Kidney glomerular epithelial cell (primary cell): ENCODE data around the gene KCTD19.

ENCODE experiments used
- DNase-seq: peaks from one replicate; lab custom pipeline; 2025; lab: John Stamatoyannopoulos, UW

Gene KCTD19

DNA sequence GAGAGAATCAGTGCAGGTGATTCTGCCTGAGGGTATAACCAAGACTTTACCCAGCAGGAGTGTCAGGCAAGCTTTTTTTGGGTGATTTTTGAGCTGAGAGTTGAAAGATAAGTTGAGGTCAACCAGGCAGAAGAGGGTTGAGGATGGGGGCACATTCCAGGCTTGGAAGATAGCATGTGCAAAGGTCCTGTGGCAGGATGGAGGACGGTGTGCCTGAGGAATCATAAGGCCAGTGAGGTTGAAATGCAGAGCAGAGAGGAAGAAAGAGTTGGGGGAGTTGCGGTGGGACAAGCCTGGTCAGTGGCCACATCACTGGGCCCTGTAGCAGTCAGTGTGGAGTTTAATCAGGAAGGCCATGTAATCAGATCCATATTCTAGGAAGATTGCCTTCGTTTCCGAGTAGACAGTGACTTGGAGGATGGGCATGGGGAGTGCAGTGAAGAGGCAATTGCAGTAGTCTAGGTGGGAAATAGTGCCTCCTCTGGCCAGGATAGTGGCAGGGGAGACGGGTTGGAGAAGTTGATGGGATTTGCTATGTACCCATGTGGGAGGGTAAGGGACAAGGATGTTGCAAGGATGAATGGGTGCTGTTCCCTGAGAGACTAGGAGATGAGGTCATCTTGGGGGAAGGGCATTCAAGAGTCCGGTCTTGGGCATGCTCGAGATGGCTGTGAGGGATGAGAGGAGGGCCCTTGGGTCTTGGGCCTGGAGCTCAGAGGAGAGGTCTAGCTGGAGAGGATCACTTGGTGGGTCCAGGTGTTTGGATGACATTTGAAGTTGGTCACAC, 43.3 kb downstream of the KCTD19 start:
- DNase-seq: peak; percentile 19

DNA sequence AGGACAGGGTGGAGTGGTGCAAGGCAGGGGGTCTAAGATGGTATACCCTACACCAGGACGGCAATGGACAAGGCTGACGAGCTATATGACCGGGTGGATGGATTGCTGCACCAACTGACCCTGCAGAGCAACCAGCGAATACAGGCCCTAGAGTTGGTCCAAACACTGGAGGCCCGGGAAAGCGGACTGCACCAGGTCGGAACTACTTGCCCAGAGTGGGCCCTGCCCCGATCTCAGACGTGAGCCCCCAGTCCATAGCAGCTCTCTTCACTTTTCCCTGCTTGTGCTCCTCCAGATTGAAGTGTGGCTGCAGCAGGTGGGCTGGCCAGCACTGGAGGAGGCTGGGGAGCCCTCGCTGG, 44.1 kb downstream of the KCTD19 start:
- DNase-seq: no peak

- DNase-seq: no peak
Observed at GRCh38 chr16:67281536-67282446, 44.8 kb downstream of the KCTD19 start.

DNA sequence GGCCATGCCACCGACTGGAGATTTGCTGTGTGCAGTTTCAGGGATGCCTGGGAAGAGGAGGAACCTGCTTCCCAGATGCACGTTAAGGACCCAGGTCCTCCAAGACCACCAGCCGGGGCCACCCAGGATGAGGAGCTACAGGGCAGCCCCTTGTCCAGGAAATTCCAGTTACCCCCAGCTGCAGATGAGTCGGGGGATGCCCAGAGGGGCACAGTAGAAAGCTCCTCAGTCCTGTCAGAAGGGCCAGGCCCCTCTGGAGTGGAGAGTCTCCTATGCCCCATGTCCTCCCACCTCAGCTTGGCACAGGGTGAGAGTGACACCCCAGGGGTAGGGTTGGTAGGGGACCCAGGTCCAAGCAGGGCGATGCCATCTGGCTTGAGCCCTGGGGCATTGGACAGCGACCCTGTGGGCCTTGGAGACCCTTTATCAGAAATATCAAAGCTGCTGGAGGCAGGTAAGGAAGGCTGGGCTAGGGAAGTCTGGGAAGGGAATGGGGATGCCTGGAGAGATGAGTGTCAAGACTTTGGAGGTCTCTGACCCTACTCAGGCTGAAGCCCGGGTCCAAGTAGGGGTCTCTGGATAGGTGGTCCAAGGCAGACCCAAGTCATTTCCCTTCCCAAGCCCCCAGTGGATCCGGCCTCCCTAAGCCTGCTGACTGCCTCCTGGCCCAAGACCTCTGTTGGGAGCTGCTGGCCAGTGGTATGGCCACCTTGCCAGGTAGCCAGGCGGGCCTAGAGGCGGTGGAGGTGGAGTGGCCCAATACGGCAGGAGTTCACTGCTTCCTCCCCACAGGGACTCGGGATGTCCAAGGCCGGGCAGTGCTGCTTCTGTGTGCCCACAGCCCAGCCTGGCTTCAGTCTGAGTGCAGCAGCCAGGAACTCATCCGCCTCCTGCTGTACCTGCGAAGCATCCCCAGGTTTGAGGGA, 46.2 kb downstream of the KCTD19 start:
- DNase-seq: no peak

- DNase-seq: peak; percentile 14
Observed at GRCh38 chr16:67279296-67280089, 47.0 kb downstream of the KCTD19 start, which contains the start of gene PLEKHG4. Gene PLEKHG4, plus strand, starts transcription at chr16:67279532. Its CDS starts 513 bp downstream, at chr16:67280045.

- no peak for DNase-seq
Observed at GRCh38 chr16:67278773-67279295, 47.7 kb downstream of the KCTD19 start.

GRCh38 chr16:67277999-67278772, 48.4 kb downstream of the KCTD19 start:
- DNase-seq: peak; percentile 41

GRCh38 chr16:67277294-67277998, 49.1 kb downstream of the KCTD19 start:
- peak; percentile 98 for DNase-seq

GRCh38 chr16:67275321-67275720, 51.2 kb downstream of the KCTD19 start:
- no peak for DNase-seq

DNA sequence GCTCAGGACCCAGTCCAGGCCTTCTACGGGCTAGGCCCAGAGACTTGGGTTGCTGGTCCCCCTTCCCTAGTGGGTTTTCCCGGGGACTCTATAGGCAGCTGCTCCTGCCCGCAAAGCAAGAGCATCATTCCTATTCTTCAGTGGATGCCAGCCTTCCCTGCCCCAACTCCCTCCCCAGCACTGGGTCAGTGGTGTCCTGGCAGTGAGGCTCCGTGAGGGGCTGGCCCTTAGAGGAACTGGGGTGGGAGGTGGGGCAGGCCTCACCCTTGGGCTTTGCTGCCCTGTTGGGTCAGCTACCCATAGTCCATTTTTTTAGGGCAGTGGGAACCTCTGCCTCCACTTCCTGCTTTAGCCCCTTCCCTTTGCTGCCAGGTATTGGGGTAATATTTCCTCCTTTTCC, 55.1 kb downstream of the KCTD19 start:
- DNase-seq: no peak

DNA sequence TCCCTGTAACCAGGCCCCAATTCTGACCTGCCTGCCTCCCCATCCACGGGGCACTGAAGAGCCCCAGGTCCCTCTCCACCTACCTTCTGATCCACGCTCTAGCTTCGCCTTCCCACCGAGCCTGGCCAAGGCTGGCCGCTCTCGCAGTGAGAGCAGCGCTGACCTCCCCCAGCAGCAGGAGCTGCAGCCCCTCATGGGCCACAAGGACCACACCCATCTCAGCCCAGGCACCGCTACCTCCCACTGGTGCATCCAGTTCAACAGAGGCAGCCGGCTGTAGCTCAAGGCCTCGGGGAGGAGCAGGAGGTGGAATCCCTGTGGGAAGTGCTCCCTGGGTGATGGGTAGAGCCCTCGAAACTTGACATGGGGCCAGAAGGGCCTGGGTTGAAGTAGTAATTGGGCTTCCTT, 55.6 kb downstream of the KCTD19 start:
- DNase-seq: no peak

GRCh38 chr16:67269766-67270165, 56.8 kb downstream of the KCTD19 start:
- DNase-seq: no peak

- DNase-seq: peak; percentile 76
Observed at GRCh38 chr16:67268136-67268579, 58.4 kb downstream of the KCTD19 start.

DNA sequence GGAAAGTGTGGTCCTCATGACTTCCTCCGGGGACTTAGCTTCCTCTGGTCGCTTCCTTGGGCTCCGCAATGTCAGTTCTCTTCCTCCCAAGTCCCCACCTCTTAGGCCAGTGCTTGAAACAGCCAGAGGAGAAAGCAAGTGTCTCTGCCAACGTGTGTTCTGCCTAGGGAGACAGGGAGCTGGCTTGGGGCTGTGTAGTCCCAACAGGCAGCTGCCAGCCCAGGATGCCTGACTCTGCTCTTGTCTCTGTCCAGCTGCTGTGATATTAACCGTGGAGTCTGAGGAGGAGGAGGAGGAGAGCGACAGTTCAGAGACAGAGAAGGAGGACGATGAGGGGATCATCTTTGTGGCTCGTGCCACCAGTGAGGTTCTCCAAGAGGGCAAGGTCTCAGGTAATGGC, 60.7 kb downstream of the KCTD19 start:
- DNase-seq: no peak

GRCh38 chr16:67264866-67265265, 61.7 kb downstream of the KCTD19 start:
- no peak for DNase-seq

DNA sequence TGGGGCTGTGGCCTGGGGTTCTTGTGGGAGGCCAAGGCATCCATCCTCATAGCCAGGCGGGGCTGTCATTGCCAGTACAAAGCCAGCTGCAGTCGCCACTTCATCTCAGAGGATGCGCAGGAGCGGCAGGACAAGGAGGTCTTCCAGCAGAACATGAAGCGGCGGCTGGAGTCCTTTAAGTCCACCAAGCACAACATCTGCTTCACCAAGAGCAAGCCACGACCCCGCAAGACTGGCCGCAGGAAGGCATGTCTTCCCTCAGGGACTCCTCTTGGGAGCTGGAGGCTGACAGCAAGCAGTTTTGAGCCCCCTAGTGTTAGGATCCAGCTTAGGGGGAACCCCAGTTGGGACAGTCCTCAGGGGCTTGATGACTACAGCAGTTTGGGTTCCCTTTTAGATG, 62.3 kb downstream of the KCTD19 start:
- no peak for DNase-seq

DNA sequence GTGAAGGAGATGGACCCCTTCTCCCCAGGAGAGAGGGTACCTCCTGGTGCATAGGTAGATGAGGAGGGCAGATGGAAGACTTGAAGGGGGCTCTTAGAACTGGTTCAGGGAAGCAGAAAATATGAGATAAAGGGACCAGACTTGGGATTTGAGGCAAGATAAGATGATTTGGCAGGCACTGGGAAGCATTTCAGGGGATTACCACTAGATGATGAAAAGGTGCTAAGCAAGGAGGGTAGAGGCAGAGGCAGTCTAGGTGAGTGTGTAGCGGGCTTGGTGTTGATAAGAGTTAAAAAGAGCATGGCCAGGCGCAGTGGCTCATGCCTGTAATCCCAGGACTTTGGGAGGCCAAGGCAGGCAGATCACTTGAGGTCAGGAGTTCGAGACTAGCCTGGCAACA, 63.3 kb downstream of the KCTD19 start:
- no peak for DNase-seq

GRCh38 chr16:67260426-67261063, 66.0 kb downstream of the KCTD19 start:
- DNase-seq: peak; percentile 67

- no peak for DNase-seq
Observed at GRCh38 chr16:67259705-67260104, 66.8 kb downstream of the KCTD19 start.
